ENCODE measurements around the gene PLXND1.

GRCh38 chr3:129563332-129563731, 43.1 kb downstream of the PLXND1 start:
- TF ChIP-seq CTCF (IDR thresholded peaks at IDR 0.05) (no peak), POLR2A (IDR thresholded peaks at IDR 0.05) (no peak)
